HEK293 (cell line): ENCODE data around the gene CELSR1.

ENCODE experiments used
- CTCF ChIA-PET: fragments of 350-600 bp; formaldehyde crosslinking; extraction: SDS; loops from one replicate; lab custom pipeline; 2021; ENCODE audit warnings: antibody characterized with exemption; lab: Yijun Ruan, JAX
- POLR2A ChIA-PET: fragments of 300-600 bp; formaldehyde crosslinking; extraction: SDS; loops from one replicate; lab custom pipeline; 2020; ENCODE audit warnings: antibody characterized with exemption, inconsistent platforms; lab: Yijun Ruan, JAX
- H3K27ac ChIP-seq: fragments of 200-500 bp; sonication (Bioruptor generic); 2 replicates; pipeline ENCODE4 v1.5.1; 2014; ENCODE audit warnings: low read depth, low read length, control low read depth, inconsistent platforms; ENCODE audit errors: extremely low read depth
- H3K36me3 ChIP-seq, 2 experiments: fragments of 200-500 bp in 1 of 2; sonication (Bioruptor generic) in 1 of 2; 1 replicate in 1 of 2; 2 replicates in 1 of 2; pipeline ENCODE4 v1.5.1; 2014 to 2017; ENCODE audit warnings: inconsistent platforms in 2 of 2, low read length in 2 of 2; ENCODE audit not compliant: control insufficient read depth in 2 of 2, insufficient read depth in 1 of 2
- H3K4me1 ChIP-seq: fragments of 200-500 bp; sonication (Bioruptor generic); 2 replicates; pipeline ENCODE4 v1.5.1; 2014; ENCODE audit warnings: mild to moderate bottlenecking, low read length, inconsistent platforms; ENCODE audit not compliant: control insufficient read depth, insufficient read depth
- H3K4me3 ChIP-seq: 2 replicates; pipeline ENCODE4 v1.5.1; 2011; ENCODE audit warnings: low read depth, mild to moderate bottlenecking, control low read depth, low read length, moderate library complexity
- H3K9me3 ChIP-seq: fragments of 200-500 bp; sonication (Bioruptor generic); 2 replicates; pipeline ENCODE4 v1.5.1; 2014; ENCODE audit warnings: low read depth, low read length, inconsistent platforms; ENCODE audit not compliant: control insufficient read depth, insufficient read depth
- GFI1B ChIP-seq: fragments of 450-650 bp; formaldehyde crosslinking; IDR thresholded peaks from 2 replicates; pipeline ENCODE4 v1.5.1; 2016; ENCODE audit warnings: missing biosample characterization, missing genetic modification characterization
- MEIS1 ChIP-seq: sonication (generic); formaldehyde crosslinking; IDR thresholded peaks from 2 replicates; pipeline ENCODE4 v1.8.1; 2022; ENCODE audit warnings: missing genetic modification reagents, mild to moderate bottlenecking, borderline replicate concordance
- OSR2 ChIP-seq: fragments of 450-650 bp; formaldehyde crosslinking; IDR thresholded peaks from 2 replicates; pipeline ENCODE4 v1.5.1; 2016; ENCODE audit warnings: missing biosample characterization, missing genetic modification characterization
- REPIN1 ChIP-seq: fragments of 450-650 bp; formaldehyde crosslinking; IDR thresholded peaks from 2 replicates; pipeline ENCODE4 v1.5.1; 2017; ENCODE audit warnings: missing biosample characterization, missing genetic modification characterization, low read depth
- ZEB2 ChIP-seq: fragments of 450-650 bp; formaldehyde crosslinking; IDR thresholded peaks from 2 replicates; pipeline ENCODE4 v1.5.1; 2016; ENCODE audit warnings: missing biosample characterization, missing genetic modification characterization
- ZNF132 ChIP-seq: fragments of 450-650 bp; formaldehyde crosslinking; IDR thresholded peaks from 2 replicates; pipeline ENCODE4 v1.5.1; 2017; ENCODE audit warnings: missing biosample characterization, missing genetic modification characterization, borderline replicate concordance
- ZNF266 ChIP-seq: fragments of 450-650 bp; formaldehyde crosslinking; IDR thresholded peaks from 2 replicates; pipeline ENCODE4 v1.5.1; 2016; ENCODE audit warnings: missing biosample characterization, missing genetic modification characterization, low read depth
- ZNF561 ChIP-seq: fragments of 450-650 bp; IDR thresholded peaks from 2 replicates; pipeline ENCODE4 v1.5.1; 2018; ENCODE audit warnings: missing biosample characterization, missing genetic modification characterization, borderline replicate concordance
- ZNF585B ChIP-seq: fragments of 450-650 bp; formaldehyde crosslinking; IDR thresholded peaks from 2 replicates; pipeline ENCODE4 v1.5.1; 2016; ENCODE audit warnings: missing biosample characterization, missing genetic modification characterization
- TF ChIP-seq, protein P1 (sequence below): fragments of 450-650 bp; formaldehyde crosslinking; IDR thresholded peaks from 2 replicates; pipeline ENCODE4 v1.5.1; 2016; ENCODE audit warnings: missing biosample characterization, missing genetic modification characterization
- TF ChIP-seq, protein P2 (sequence below): fragments of 450-650 bp; formaldehyde crosslinking; IDR thresholded peaks from 2 replicates; pipeline ENCODE4 v1.5.1; 2017; ENCODE audit warnings: missing biosample characterization, missing genetic modification characterization
- TF ChIP-seq, protein P3 (sequence below): fragments of 450-650 bp; formaldehyde crosslinking; IDR thresholded peaks from 2 replicates; pipeline ENCODE4 v1.5.0; 2017; ENCODE audit warnings: missing biosample characterization, missing genetic modification characterization, borderline replicate concordance
- TF ChIP-seq, protein P4 (sequence below): fragments of 450-650 bp; formaldehyde crosslinking; IDR thresholded peaks from 2 replicates; pipeline ENCODE4 v1.5.1; 2016; ENCODE audit warnings: missing biosample characterization, missing genetic modification characterization, borderline replicate concordance

The CELSR1 gene

DNA sequence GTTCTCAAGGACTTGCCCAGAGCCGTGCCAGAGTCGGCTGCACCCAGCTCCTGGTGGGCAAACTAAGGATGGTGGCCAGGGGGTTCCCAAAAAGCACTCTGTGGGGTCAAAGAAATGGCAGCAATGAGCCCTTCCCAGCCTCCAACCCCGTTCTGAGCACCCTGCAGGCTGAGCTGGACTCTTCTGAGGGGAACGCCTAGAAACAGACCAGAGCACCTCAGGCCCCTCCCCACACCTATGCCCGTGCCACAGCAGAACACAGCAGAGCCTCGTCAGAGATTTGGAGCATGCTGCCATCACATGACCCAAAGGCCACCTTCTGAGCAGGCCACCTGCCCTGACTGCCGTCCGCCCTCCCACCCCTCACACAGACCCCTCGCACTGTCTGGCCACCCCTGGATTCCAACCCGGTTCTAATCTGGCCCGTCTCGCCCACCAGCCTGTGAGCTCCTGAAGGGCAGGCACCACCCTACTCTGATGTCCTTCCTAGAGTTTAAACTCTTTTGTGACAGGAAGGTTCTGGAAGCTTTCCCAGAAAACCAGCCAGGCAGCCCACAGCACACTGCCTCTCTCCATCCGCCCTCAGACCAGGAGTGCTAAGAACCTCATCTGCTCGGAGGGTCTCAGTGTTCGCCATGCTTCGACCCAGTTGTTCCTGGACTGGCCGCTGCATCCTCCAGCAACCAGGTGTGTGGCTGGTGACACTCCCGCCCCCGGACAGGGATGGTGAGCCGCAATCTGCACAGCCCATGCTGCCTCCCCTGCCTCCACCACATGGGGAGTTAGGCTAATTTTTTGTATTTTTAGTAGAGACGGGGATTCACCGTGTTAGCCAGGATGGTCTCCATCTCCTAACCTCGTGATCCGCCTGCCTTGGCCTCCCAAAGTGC, 97.6 kb downstream of the CELSR1 start:
- Histone ChIP-seq H3K36me3 (peaks cover 0 to 13% of the 10 kb centered on the region in 2 experiments; a peak in 1 of 3 replicates), H3K9me3 (no peaks in the 10 kb centered on the region), H3K4me1 (peaks cover 6% of the 10 kb centered on the region), H3K4me3 (no peak overlapping the region), H3K27ac (no peak overlapping the region)
- CTCF ChIA-PET: interaction anchor here (1.0 kb wide), 1 partner anchor 72 kb away, joined by 3 read pairs; no protein-coding TSS in a partner anchor
- TF ChIP-seq OSR2: no peak
- TF ChIP-seq ZNF585B (tag by site-specific recombination): no peak
- no peak for TF ChIP-seq ZEB2 (tag by site-specific recombination)
- TF ChIP-seq, protein P1, sequence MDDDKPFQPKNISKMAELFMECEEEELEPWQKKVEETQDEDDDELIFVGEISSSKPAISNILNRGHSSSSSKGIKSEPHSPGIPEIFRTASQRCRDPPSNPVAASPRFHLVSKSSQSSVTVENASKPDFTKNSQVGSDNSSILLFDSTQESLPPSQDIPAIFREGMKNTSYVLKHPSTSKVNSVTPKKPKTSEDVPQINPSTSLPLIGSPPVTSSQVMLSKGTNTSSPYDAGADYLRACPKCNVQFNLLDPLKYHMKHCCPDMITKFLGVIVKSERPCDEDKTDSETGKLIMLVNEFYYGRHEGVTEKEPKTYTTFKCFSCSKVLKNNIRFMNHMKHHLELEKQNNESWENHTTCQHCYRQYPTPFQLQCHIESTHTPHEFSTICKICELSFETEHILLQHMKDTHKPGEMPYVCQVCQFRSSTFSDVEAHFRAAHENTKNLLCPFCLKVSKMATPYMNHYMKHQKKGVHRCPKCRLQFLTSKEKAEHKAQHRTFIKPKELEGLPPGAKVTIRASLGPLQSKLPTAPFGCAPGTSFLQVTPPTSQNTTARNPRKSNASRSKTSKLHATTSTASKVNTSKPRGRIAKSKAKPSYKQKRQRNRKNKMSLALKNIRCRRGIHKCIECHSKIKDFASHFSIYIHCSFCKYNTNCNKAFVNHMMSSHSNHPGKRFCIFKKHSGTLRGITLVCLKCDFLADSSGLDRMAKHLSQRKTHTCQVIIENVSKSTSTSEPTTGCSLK: no peak
- TF ChIP-seq MEIS1: no peak
- TF ChIP-seq, protein P2, sequence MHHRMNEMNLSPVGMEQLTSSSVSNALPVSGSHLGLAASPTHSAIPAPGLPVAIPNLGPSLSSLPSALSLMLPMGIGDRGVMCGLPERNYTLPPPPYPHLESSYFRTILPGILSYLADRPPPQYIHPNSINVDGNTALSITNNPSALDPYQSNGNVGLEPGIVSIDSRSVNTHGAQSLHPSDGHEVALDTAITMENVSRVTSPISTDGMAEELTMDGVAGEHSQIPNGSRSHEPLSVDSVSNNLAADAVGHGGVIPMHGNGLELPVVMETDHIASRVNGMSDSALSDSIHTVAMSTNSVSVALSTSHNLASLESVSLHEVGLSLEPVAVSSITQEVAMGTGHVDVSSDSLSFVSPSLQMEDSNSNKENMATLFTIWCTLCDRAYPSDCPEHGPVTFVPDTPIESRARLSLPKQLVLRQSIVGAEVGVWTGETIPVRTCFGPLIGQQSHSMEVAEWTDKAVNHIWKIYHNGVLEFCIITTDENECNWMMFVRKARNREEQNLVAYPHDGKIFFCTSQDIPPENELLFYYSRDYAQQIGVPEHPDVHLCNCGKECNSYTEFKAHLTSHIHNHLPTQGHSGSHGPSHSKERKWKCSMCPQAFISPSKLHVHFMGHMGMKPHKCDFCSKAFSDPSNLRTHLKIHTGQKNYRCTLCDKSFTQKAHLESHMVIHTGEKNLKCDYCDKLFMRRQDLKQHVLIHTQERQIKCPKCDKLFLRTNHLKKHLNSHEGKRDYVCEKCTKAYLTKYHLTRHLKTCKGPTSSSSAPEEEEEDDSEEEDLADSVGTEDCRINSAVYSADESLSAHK (tag by site-specific recombination): no peak
- TF ChIP-seq, protein P3, sequence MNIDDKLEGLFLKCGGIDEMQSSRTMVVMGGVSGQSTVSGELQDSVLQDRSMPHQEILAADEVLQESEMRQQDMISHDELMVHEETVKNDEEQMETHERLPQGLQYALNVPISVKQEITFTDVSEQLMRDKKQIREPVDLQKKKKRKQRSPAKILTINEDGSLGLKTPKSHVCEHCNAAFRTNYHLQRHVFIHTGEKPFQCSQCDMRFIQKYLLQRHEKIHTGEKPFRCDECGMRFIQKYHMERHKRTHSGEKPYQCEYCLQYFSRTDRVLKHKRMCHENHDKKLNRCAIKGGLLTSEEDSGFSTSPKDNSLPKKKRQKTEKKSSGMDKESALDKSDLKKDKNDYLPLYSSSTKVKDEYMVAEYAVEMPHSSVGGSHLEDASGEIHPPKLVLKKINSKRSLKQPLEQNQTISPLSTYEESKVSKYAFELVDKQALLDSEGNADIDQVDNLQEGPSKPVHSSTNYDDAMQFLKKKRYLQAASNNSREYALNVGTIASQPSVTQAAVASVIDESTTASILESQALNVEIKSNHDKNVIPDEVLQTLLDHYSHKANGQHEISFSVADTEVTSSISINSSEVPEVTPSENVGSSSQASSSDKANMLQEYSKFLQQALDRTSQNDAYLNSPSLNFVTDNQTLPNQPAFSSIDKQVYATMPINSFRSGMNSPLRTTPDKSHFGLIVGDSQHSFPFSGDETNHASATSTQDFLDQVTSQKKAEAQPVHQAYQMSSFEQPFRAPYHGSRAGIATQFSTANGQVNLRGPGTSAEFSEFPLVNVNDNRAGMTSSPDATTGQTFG (tag by site-specific recombination): no peak
- TF ChIP-seq GFI1B (tag by site-specific recombination): no peak
- TF ChIP-seq ZNF132 (tag by site-specific recombination): no peak
- TF ChIP-seq ZNF561 (tag by site-specific recombination): no peak
- TF ChIP-seq ZNF266: no peak
- TF ChIP-seq, protein P4, sequence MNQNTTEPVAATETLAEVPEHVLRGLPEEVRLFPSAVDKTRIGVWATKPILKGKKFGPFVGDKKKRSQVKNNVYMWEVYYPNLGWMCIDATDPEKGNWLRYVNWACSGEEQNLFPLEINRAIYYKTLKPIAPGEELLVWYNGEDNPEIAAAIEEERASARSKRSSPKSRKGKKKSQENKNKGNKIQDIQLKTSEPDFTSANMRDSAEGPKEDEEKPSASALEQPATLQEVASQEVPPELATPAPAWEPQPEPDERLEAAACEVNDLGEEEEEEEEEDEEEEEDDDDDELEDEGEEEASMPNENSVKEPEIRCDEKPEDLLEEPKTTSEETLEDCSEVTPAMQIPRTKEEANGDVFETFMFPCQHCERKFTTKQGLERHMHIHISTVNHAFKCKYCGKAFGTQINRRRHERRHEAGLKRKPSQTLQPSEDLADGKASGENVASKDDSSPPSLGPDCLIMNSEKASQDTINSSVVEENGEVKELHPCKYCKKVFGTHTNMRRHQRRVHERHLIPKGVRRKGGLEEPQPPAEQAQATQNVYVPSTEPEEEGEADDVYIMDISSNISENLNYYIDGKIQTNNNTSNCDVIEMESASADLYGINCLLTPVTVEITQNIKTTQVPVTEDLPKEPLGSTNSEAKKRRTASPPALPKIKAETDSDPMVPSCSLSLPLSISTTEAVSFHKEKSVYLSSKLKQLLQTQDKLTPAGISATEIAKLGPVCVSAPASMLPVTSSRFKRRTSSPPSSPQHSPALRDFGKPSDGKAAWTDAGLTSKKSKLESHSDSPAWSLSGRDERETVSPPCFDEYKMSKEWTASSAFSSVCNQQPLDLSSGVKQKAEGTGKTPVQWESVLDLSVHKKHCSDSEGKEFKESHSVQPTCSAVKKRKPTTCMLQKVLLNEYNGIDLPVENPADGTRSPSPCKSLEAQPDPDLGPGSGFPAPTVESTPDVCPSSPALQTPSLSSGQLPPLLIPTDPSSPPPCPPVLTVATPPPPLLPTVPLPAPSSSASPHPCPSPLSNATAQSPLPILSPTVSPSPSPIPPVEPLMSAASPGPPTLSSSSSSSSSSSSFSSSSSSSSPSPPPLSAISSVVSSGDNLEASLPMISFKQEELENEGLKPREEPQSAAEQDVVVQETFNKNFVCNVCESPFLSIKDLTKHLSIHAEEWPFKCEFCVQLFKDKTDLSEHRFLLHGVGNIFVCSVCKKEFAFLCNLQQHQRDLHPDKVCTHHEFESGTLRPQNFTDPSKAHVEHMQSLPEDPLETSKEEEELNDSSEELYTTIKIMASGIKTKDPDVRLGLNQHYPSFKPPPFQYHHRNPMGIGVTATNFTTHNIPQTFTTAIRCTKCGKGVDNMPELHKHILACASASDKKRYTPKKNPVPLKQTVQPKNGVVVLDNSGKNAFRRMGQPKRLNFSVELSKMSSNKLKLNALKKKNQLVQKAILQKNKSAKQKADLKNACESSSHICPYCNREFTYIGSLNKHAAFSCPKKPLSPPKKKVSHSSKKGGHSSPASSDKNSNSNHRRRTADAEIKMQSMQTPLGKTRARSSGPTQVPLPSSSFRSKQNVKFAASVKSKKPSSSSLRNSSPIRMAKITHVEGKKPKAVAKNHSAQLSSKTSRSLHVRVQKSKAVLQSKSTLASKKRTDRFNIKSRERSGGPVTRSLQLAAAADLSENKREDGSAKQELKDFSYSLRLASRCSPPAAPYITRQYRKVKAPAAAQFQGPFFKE (tag by site-specific recombination): no peak
- TF ChIP-seq REPIN1 (tag by site-specific recombination): no peak
- POLR2A ChIA-PET: no interaction called here
